Activated CD8-positive, alpha-beta memory T cell treated with anti-CD3 and anti-CD28 coated beads for 36 hours (primary cell): ENCODE measurements around the gene G2E3. TPM values are rescaled to one million over a fixed set of nuclear protein-coding genes. Genes with fewer than 3 reads are reported as not detected.
"Not testable (repeated sequence)": the region's sequence is repeated elsewhere in the genome, so short reads cannot be mapped to it uniquely, and the experiment has no call there.

Source experiments
- CTCF ChIA-PET: fragments of 350-600 bp; sonication (Branson Sonifier 250); formaldehyde crosslinking; loops from one replicate; lab custom pipeline; 2021; ENCODE audit warnings: antibody characterized with exemption; lab: Charles Lee
- POLR2A ChIA-PET: fragments of 350-600 bp; sonication (Branson Sonifier 250); formaldehyde crosslinking; loops from one replicate; lab custom pipeline; 2021; ENCODE audit warnings: antibody characterized with exemption; lab: Charles Lee
- total RNA-seq, 2 experiments: library from RNA; stranded (reverse); gene quantifications; one replicate each; pipeline ENCODE4 v1.2.3, GENCODE V29; 2021

The G2E3 gene
- total RNA-seq, 2 experiments from 2014 or later = 20.2 to 20.7 TPM

DNA sequence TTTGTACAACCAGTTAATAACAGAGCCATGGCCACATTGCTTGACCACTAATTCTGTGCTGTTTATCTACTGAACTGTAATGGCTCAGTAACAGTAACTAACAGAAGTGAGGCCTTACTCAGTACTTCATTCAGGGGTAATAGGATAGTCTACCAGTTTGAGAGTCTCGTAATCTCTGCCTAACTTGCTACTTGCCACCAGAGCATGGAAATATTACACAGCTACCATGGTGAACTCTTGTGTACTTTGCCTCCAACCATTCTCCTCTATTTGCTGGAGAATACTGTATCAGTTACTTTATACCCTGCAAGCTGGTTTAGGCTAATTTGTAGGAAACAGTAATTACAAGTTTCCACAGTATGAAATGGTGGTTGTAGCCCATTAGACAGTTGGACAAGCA is 73.8 kb downstream of the G2E3 start:
- ChIA-PET CTCF (interaction anchor here (1.0 kb wide), 1 partner anchor 10 kb away, joined by 3 read pairs; no protein-coding TSS in a partner anchor), POLR2A (no interaction called here)

GRCh38 chr14:30638926-30639325 is 80.0 kb downstream of the G2E3 start:
- CTCF ChIA-PET = no interaction called here

GRCh38 chr14:30641207-30641606 is 82.2 kb downstream of the G2E3 start:
- ChIA-PET CTCF (no interaction called here), POLR2A (no interaction called here)

More at GRCh38 chr14:30638926-30639325, 80.0 kb downstream of the G2E3 start:
- POLR2A ChIA-PET = no interaction called here

DNA sequence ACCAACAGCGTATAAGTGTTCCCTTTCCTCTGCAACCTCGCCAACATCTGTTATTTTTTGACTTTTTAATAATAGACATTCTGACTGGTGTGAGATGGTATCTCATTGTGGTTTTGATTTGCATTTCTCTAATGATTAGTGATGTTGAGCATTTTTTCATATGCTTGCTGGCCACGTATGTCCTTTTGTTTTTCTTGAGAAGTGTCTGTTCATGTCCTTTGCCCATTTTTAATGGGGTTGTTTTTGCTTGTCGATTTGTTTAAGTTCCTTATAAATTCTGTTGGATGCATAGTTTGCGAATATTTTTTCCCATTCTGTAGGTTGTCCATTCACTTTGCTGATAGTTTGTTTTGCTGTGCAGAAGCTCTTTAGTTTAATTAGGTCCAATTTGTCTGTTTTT is 85.5 kb downstream of the G2E3 start:
- CTCF ChIA-PET, POLR2A ChIA-PET: not testable (repeated sequence)

DNA sequence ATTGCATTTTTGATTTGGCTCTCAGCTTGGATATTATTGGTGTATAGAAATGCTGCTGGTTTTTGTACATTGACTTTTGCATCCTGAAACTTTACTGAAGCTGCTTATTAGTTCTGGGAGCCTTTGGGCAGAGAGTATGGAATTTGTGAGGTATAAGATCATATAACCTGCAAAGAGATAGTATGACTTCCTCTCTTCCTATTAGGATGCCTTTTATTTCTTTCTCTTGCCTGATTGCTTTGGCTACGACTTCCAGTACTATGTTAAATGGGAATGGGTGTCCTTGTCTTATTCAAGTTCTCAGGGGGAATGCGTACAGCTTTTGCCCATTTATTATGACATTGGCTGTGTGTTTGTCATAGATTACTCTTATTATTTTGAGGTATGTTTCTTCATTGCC is 86.6 kb downstream of the G2E3 start:
- ChIA-PET CTCF (no interaction called here), POLR2A (no interaction called here)

GRCh38 chr14:30648471-30648870 is 89.5 kb downstream of the G2E3 start:
- POLR2A ChIA-PET = no interaction called here

DNA sequence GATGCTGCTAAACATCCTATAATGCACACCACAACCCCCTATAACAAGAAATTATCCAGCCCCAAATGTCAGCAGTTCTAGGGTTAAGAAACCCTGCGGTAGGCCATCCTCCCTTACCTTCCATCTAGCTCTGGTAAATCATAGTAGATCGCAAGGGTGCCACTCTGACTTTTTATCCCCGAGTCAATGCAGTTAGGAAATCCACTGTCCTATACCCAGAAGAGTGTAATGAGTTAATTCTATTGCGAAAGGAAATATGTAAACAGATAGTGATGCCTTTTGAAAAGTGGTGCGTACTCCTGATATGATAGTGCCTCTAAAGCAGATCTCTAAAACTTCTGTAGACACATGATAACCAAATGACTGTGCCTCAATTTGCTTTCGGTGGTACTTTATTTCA is 93.0 kb downstream of the G2E3 start:
- ChIA-PET CTCF (no interaction called here), POLR2A (no interaction called here)

More at GRCh38 chr14:30648471-30648870, 89.5 kb downstream of the G2E3 start:
- CTCF ChIA-PET = no interaction called here

GRCh38 chr14:30655124-30655523 is 96.2 kb downstream of the G2E3 start:
- POLR2A ChIA-PET = no interaction called here
- CTCF ChIA-PET = interaction anchor here (1.4 kb wide), 1 partner anchor 32 kb away, joined by 3 read pairs; the partner anchor contains the start of gene SCFD1

GRCh38 chr14:30655658-30656057 is 96.7 kb downstream of the G2E3 start:
- ChIA-PET POLR2A (no interaction called here), CTCF (no interaction called here)

GRCh38 chr14:30656190-30656632 is 97.3 kb downstream of the G2E3 start:
- ChIA-PET CTCF (no interaction called here), POLR2A (no interaction called here)

GRCh38 chr14:30657050-30657449 is 98.1 kb downstream of the G2E3 start:
- ChIA-PET CTCF (no interaction called here), POLR2A (interaction anchor here (0.5 kb wide), 1 partner anchor 8 kb away, joined by 4 read pairs; no protein-coding TSS in a partner anchor)

DNA sequence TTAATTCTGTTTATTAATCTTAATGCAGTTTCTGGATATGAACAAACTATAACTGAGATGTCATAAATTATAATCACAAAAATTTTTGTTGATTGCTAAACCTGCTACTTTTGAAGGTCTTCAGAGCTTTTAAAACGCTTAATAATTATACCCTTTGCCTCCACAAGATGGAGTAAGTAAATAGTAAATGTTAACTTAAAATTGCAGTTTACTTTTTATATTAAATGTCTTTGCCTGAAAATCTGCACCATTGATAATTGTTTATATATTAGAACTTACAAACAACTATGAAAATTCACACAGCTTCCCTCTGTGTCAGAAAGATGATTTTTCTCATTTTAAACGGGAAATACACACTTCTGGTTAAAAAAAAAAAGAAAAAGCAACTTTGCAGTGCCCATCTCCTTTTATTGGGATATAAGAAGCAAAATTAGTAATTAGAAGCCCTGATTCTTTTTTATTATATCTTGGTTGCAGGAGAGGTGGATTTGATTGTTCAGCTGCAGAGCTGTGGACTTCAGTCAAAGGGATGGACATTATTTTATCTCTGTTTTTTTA is 98.7 kb downstream of the G2E3 start:
- ChIA-PET POLR2A (interaction anchor here (0.5 kb wide), 1 partner anchor 9 kb away, joined by 4 read pairs; no protein-coding TSS in a partner anchor), CTCF (no interaction called here)

DNA sequence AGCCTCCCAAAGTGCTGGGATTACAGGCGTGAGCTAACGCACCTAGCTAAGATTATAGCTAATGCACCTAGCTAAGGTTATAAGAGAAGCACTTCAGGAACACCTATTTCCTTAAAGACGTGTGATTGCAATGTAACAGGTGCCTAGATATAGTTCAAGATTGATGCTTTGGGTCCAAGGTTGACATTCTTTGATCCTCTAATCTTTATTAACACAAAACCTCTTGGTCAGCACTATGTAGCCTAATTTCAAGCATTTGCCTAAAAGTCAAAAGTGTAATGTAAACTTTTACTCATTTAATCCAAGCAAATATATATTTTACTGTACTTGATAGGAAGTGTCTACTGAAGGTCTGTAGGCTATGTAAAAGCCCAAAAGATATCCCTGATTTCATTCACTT is 99.7 kb downstream of the G2E3 start:
- ChIA-PET CTCF (no interaction called here), POLR2A (no interaction called here)

DNA sequence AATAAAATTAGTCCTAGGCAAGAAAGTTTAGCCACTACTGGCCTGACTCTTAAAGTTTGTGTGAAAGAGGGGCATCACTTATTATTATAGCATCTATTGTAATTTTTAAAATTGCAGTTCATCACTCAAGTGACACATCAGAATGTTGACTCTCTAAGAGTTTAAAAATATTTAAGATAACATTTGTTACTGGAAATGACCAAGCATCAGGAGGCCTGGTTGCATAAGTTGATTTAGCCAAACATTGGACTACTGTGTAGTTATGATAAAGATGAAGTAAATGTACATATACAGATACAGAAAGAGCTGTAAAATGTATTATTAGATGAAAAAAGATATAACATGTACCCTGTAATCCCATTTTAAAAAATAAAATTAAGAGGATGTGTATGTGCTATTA is 110.6 kb downstream of the G2E3 start:
- CTCF ChIA-PET = no interaction called here
- POLR2A ChIA-PET = no interaction called here

Other genes with a start within 250 kb of the G2E3 start
- 10 to 100 TPM; 56.0 to 59.1 TPM for gene SCFD1, start 63.2 kb downstream of the G2E3 start, total RNA-seq